GM21515 (cell line): ENCODE data around the gene HACD3.
"Not testable (repeated sequence)": the region's sequence is repeated elsewhere in the genome, so short reads cannot be mapped to it uniquely, and the experiment has no call there.

ENCODE experiments used
- ATAC-seq: cut with Tn5 transposase; IDR thresholded peaks from one replicate; pipeline ENCODE4 v1.9.1; 2021; ENCODE audit not compliant: unreplicated experiment

HACD3 gene

DNA sequence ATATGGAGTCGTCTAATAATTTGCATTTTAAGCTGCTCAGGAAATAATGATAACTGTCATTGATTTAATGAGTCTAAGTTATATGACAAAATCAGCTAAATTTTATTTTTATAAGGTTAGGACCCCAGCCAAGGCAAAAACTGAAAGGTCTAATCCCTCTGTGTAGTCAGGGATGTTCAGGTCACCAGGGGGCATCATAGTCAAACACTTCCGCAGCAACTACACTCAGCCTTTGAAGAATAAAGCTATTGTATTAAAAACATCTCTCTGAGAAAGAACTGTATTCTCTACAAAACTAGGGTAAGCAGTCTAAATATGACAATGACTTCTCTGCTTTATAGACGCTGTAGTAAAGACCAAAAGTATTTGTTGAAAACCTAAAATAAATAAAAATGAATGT, 65.7 kb downstream of the HACD3 start:
- no peak for ATAC-seq

DNA sequence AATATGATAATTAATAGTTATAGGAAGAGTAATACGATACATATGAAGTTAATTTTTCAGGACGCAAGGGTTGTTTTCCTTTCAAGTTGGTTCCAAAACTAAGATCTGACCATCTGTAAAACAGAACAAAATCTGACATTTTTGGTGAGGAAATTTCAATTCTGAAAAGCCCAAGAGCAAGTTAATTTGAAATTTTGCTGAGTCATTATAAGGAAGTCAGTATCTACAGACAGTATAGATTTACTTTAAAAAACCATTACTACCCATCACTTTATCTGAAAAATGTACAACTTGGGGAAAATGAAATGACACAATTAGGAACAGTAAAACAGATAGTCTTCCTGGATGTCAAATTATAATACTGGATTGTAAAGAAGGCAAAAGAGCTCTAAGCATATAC, 68.2 kb downstream of the HACD3 start:
- ATAC-seq, result no peak

DNA sequence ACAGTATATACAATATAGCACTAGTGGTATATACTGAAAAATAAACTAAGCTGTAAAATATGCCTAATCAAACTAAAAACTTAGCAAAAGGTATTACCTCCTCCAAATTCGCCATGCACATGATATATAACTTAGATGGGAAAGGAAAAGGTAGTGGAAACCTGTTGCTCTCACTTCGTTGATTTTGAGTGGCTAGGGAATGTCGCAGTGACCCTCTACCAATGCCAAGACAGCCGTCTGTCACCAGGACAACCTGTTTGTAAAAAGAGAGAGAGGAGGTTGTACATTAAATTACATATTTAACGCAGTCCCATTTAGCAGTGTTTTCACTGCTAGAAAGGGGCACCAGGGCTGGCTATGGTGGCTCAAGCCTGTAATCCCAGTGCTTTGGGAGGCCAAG, 69.4 kb downstream of the HACD3 start:
- ATAC-seq, result no peak

DNA sequence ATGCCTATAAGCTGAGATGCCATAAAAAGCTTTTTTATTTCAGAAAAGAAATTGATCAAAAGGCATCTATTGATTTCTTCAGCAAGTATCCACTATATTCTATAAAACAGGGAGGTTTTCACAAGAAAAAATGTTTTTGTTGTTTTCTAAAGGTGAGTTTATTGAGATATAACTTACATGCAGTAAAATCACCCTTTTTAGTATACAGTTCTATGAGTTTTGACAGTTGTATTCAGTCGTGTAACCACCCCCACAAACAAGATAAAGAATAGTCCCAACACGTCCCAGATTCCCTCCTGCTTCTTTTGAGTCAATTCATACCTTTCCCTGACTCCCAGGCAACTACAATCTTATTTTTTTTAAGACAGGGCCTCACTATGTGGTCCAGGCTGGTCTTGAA, 72.9 kb downstream of the HACD3 start:
- ATAC-seq, result no peak

DNA sequence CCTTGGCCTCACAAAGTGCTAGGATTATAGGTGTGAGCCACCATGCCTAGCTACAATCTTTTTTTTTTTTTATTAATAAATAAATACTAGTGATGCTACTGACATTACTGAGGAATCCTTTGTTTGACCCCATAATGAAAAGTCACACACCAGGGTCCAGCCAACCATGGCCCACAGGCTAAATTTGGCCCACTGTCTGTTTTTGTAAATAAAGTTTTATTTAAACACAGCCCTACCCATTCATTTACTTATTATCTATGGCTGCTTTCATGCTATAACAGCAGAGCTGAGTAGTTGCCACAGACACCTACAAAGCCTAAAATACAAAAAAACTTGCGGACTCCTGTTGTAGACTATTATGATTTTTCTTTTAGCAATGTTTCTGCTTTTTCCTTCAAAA, 73.3 kb downstream of the HACD3 start:
- no peak for ATAC-seq

DNA sequence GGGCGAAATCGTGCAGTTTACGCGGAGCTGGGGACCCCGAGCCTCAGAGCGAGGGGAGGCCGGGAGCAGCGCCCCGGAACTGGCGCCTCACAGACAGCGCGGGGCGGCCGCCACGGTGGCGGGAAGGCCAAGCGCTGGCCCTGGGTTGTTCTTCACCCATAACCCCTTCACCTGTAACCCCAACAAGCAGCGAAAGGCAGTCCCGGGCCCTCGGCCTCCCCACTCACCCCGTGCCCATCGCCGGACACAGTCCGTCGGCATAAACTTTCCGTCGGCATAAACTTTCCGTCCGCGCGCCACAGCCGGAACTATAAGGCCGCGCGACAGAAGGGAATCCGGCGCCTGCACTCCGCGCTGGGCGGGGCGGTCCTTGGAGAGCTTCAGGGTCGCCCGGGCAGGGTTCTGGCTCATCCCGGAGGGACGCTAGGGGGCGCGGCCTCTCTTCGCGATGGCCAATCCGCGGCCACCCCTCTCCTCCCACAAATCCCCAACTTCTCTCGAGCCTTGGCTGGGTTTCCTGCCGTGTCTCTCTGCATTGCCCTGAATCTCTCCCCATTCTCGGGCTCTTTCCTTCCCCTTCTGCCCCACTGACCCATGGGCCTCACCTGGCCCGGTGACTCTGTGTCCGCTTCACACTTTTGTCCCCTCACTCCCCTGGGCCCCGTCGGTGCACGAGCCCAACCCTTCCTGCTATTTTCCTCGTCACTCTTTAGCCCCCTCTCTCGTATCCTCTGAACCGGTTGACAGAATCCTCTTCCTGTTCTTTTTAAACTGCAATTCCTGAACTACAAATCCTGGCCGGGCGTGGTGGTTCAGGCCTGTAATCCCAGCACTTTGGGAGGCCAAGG, 80.8 kb downstream of the HACD3 start, which contains the start of gene INTS14:
Gene INTS14 (minus strand): TSS at position 261 of the 848 bp plus-strand sequence. CDS start 3,751 bp downstream, outside the sequence.
- ATAC-seq, result peak; percentile 86

DNA sequence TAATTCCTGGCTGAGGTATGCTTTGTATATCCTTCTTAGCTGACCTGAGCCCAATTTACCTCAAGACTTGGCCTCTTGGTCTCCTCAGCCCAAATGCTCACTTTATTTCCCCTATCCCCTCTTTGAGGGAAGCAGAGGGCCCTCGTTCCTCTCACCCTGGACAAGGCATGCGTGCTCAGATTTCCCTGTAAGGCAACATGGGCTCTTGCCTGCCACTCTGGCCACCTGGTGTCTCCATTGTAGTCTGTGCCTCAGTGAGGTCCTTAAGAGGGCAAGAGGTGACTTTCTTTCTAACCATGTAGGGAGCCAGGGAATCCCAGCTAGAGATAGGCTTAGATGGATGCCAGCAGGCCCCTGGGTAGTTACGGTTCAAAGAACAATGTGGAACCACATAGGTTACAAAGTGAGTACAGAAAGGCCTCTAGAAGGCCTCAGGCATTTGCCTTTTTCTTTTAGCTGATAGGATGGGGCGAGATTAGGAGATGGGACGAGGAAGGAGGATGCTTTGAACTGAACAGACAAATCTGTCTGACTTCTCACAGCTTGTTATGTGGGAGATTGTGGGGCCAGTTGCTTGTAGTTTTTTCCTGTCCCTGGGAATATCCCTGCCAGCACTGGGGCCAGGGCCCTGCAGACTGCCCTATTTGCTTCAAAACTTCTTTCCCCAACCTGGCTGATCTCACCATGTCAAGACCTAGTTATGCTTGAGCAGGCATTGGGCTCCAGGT, 81.8 kb downstream of the HACD3 start:
- ATAC-seq, result no peak

DNA sequence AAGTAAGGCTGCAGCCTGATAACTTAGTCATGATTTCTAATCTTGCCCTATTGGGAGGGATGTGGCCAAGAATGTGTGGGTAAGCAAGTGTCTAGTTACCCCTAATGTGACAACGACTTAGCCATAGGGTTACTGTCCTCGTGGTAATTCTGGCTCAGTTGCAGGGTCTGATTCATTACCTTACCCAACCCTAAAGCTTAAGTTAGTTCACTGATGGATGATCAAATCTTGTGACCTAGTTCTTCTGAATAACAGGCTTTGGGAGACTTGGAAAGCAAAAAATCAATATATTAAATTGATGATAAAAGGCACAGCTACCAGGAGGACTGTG, 82.3 kb downstream of the HACD3 start:
- ATAC-seq, result no peak

DNA sequence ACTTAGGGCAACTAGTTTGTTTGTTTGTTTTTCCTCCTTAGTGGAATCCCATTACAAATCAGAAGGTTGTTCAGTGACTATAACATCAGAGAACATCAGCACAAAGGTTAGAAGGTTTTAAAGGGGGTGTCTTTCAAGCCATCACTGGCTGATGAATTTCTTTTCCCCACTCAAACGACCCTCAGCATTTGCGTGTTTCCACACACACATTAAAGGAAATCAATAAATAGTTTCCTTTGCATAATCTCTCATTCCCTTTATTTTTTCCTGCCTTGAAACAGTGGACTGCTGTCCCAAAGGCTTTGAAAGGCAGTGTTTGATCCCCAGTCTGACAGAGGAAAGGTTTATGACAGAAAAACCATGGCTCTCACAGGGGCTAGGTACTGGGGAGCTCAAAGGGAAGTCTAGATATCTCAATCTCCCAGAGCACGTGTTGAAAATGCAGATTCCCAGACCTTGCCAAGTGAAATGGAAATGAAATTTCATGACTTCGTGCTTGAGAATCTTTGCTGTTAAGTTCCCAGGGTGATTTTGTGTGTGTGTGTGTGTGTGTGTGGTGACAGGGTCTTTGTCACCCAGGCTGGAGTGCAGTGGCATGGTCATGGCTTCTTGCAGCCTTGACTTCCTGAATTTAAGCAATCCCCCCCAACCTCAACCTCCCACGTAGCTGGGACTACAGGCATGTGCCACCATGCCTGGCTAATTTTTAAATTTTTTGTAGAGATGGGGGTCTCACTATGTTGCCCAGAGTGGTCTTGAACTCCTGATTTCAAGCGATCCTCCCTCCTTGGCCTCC, 82.9 kb downstream of the HACD3 start:
- no peak for ATAC-seq

DNA sequence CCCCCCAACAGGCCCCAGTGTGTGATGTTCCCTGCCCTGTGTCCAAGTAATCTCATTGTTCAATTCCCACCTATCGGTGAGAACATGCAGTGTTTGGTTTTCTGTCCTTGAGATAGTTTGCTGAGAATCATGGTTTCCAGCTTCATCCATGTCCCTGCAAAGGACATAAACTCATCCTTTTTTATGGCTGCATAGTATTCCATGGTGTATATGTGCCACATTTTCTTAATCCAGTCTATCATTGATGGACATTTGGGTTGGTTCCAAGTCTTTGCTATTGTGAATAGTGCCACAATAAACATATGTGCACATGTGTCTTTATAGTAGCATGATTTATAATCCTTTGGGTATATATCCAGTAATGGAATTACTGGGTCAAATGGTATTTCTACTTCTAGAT, 85.6 kb downstream of the HACD3 start:
- not testable (repeated sequence) for ATAC-seq

DNA sequence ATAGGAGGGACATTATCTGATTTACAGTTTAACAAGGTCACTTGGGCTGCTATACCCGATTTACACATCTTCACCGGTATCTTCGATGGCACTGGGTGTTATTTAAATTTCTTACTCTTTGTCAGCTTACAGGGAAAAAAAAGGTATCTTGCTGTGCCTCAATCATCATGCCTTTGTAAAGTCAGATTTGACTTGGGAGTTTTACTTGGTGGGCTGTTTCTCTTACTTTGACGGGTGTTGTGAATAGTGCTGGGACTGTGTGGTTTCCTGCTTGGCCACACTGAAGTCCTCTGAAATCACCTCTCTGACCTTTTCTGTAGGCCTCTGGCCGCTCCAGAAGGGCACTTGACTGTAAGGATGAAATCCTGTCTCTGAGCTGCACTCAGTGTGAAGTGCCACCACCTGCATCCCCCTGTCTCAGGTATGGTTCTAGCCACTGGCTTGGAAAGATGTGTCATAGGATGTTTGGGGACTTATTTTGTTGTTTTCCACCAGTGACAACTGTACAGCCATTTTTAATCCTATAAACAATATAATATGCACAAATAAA, 88.4 kb downstream of the HACD3 start:
- ATAC-seq, result no peak

DNA sequence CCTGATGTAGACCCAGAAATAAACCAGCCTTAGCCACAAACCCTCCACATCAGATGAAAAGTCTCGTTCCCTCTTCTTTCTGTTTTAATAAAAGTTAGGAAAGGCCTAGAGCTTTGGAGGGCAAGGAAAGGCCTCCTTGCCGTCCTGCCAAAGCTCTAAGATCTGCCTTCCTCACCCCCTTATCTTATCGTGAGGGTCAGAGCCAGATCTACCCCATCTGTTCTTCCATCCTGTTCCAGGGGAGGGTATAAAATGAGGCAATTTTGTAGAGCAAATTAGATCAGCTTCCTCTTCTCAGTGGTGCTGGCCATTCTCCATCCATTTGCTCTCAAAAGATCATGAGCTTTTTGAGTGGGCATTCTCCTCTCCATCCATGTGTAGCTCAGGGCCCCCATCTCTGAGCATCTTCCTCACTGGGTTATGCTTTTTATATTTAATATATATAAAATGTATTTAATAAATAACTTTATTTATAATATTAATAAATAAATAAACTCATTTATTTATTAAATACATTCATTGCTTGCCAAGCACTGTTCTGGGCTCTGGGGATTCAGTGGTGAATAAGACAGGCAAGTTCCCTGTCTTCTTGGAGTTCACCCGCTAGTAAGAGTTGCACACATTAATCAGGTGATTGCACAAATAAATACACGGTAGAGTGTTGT, 89.5 kb downstream of the HACD3 start:
- no peak for ATAC-seq

DNA sequence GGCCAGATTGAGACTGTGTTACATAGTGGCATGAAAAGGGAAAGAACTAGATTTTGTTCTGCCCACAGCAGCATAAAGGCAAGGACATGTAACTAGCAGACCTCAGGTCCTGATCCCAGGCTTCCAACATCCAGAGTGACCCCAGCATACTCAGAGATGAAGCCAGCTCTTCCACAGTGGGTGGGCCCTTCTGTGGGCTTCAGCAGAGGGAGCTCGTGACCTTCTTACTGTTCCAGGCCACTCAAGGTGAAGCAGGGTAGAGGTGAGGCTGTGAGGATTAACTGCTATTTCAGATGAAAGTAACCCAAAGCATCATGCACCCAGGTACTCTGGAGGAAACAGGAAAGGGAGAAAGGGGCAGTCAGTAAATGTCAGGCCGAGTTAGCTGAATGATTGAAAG, 90.6 kb downstream of the HACD3 start:
- no peak for ATAC-seq

DNA sequence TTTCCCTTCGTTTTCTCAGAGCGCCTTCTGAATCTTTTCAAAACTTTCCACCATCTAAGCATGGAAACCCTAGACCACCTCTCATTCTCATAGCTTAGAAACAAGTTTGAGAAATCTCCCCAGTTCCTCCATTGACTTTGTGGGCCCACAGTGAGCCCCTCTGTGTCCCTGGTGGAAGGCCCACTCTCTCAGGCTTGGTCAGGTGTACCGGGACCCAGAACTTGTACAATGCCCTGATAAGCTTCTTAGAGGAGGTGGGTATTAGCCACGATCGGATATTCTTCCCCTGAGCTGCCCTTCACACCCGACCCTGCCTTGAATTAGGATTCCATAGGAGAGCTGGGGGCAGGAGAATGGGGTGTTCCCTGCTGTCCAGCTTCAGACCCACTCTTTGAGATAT, 91.4 kb downstream of the HACD3 start, which contains the start of gene SLC24A1:
Gene SLC24A1 (plus strand): TSS at position 301 of the 400 bp plus-strand sequence. CDS start 2,143 bp downstream, outside the sequence.
- no peak for ATAC-seq

DNA sequence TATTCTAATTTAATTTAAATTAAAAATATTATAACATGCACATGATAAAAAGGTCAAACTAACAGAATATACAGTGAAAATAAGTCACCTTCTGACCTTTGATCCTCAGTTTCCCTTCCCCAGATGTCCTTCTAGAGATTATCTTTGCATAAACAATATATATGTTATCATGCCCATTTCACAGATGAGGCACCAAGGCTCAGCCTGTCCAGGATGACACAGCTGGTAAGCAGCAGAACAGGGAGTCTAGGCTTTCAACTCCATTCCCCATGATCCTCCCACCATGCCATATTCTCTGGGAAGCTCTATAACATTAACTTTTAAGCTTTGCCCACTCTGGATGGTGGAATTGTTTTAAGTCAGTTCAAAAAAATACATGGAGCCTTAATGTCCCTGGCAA, 92.8 kb downstream of the HACD3 start:
- ATAC-seq, result no peak

DNA sequence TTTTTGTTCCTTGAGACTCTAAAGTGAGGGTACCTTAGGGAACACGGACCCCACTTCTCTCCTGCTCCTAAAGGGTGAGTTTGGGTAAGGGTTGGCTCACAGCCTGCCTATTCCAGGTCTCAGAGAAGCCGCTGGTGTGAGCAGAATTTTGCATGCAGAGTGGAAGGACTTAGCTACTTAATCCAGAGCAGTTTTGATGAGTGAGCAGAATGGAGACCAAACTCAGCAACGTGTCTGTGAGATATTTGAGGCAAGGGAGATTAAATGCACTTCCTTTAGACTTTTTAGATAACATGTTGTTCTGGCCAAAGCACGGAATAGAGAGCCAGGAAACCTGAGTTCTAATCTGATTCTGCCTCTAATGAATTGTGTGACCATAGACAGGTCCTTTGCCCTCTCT, 96.6 kb downstream of the HACD3 start:
- ATAC-seq, result no peak
